Stomach (tissue), 9 donors: ENCODE data around the gene JAG1. TPM values are rescaled to one million over a fixed set of nuclear protein-coding genes. Genes with fewer than 3 reads are reported as not detected.

Experiments
- DNase-seq, 2 donors: peaks; one replicate each; pipeline versions ENCODE4 v3.0.0 to v3.0.0-alpha.2; 2013 to 2019
- H3K27ac ChIP-seq, 5 donors: fragments of 200-600 bp in 4 of 5; sonication (generic) in 4 of 5; one replicate each; pipeline ENCODE4 v1.5.1; 2013 to 2019; ENCODE audit warnings: mild to moderate bottlenecking in 1 of 5, moderate library complexity in 1 of 5
- H3K27me3 ChIP-seq, 3 donors: fragments of 200-600 bp; sonication (generic); one replicate each; pipeline ENCODE4 v1.5.1; 2017 to 2019; ENCODE audit warnings: mixed run types in 1 of 3
- H3K36me3 ChIP-seq, 4 donors: fragments of 200-600 bp; sonication (generic); 1 replicate in 3 of 4; 2 replicates in 1 of 4; pipeline ENCODE4 v1.5.1; 2016 to 2019
- H3K4me1 ChIP-seq, 4 donors: fragments of 200-600 bp; sonication (generic); one replicate each; pipeline ENCODE4 v1.5.1; 2016 to 2019
- H3K4me3 ChIP-seq, 4 donors: fragments of 200-600 bp; sonication (generic) in 3 of 4; one replicate each; pipeline ENCODE4 v1.5.1; 2016 to 2019; ENCODE audit warnings: mild to moderate bottlenecking in 1 of 4
- H3K9me3 ChIP-seq, 4 donors: fragments of 200-600 bp; sonication (generic); one replicate each; pipeline ENCODE4 v1.5.1; 2016 to 2019
- EP300 ChIP-seq: sonication (generic); formaldehyde crosslinking; IDR thresholded peaks from one replicate; pipeline ENCODE4 v1.6.1; 2017; ENCODE audit warnings: antibody characterized with exemption
- POLR2A ChIP-seq, 4 donors: fragments of 450-650 bp; IDR thresholded peaks; one replicate each; pipeline ENCODE4 v1.6.1; 2016; ENCODE audit warnings: antibody characterized with exemption in 4 of 4, control low read depth in 2 of 4, mild to moderate bottlenecking in 1 of 4, moderate library complexity in 1 of 4
- POLR2AphosphoS5 ChIP-seq, 3 donors: sonication (generic); formaldehyde crosslinking; IDR thresholded peaks; one replicate each; pipeline ENCODE4 v1.6.1; 2016; ENCODE audit warnings: antibody characterized with exemption in 3 of 3
- WGBS, 5 donors: extraction: QIAGEN DNeasy Blood & Tissue Kit in 3 of 5; methylation state at CpG; one replicate each; pipeline versions ENCODE4 v1.1.5 to v1.1.7; 2013 to 2018; 5-methylcytosine and 5-hydroxymethylcytosine counted together
- intact Hi-C: fragments of 100-400 bp; cut with DNase I; formaldehyde crosslinking; loops from one replicate; pipeline ENCODE4 v1.15.1; 2023; ENCODE audit warnings: low total_unique reads
- polyA plus RNA-seq, 3 donors: library from polyadenylated mRNA; stranded (reverse); fragments of 200-250 nt; gene quantifications; one replicate each; pipeline ENCODE4 v1.2.3, GENCODE V29; 2013
- total RNA-seq, 5 donors: library from RNA; depleted of rRNA; stranded (reverse); fragments of >200 nt; gene quantifications; one replicate each; pipeline versions ENCODE4 v1.1.0 to v1.2.3, GENCODE V29; 2014 to 2016
- TF ChIP-seq, protein P1 (sequence below), 7 experiments: fragments of 450-650 bp in 4 of 7; fragments of 200-600 bp in 3 of 7; sonication (generic) in 3 of 7; IDR thresholded peaks; one replicate each; pipeline ENCODE4 v1.5.1; 2016 to 2019; ENCODE audit warnings: antibody characterized with exemption in 7 of 7, control low read depth in 2 of 7, mild to moderate bottlenecking in 1 of 7
- donor health status: healthy with polysubstance abuse.
- donor health status: Bipolar disorder and iron deficiency.
- donor health status: healthy.

The JAG1 gene
- total and polyA plus RNA-seq, 8 donors = 5.2 to 133 (median 62.2) TPM

GRCh38 chr20:10626896-10627295 is 46.9 kb downstream of the JAG1 start:
- no peak overlapping the region for H3K4me3 ChIP-seq
- no peaks in the 10 kb centered on the region for H3K9me3 ChIP-seq
- DNase-seq = no peak
- no peaks in the 10 kb centered on the region for H3K27me3 ChIP-seq
- no peak overlapping the region for H3K27ac ChIP-seq
- TF ChIP-seq POLR2A (IDR thresholded peaks at IDR 0.05) (no peak), POLR2AphosphoS5 (IDR thresholded peaks at IDR 0.05) (peak in 1 of 3 donors; percentile 20)
- H3K4me1 ChIP-seq = peaks cover 0 to 5% (median 0%) of the 10 kb centered on the region in 4 donors
- H3K36me3 ChIP-seq = peaks cover 0 to 7% (median 0%) of the 10 kb centered on the region in 4 donors
- WGBS, 5 donors = 69 to 83% (median 79%) methylated on average over 3 of the region's 3 CpGs
- intact Hi-C loops = no loop called here

- WGBS, 5 donors = 88 to 100% (median 98%) methylated on average over 2 of the region's 2 CpGs
- no peak overlapping the region for H3K4me3 ChIP-seq
- DNase-seq = no peak
- no peak overlapping the region for H3K27ac ChIP-seq
- intact Hi-C loops = no loop called here
- H3K36me3 ChIP-seq = peaks cover 0 to 7% (median 0%) of the 10 kb centered on the region in 4 donors
- TF ChIP-seq, protein P1, sequence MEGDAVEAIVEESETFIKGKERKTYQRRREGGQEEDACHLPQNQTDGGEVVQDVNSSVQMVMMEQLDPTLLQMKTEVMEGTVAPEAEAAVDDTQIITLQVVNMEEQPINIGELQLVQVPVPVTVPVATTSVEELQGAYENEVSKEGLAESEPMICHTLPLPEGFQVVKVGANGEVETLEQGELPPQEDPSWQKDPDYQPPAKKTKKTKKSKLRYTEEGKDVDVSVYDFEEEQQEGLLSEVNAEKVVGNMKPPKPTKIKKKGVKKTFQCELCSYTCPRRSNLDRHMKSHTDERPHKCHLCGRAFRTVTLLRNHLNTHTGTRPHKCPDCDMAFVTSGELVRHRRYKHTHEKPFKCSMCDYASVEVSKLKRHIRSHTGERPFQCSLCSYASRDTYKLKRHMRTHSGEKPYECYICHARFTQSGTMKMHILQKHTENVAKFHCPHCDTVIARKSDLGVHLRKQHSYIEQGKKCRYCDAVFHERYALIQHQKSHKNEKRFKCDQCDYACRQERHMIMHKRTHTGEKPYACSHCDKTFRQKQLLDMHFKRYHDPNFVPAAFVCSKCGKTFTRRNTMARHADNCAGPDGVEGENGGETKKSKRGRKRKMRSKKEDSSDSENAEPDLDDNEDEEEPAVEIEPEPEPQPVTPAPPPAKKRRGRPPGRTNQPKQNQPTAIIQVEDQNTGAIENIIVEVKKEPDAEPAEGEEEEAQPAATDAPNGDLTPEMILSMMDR (IDR thresholded peaks at IDR 0.05) = no peak
- TF ChIP-seq POLR2A (IDR thresholded peaks at IDR 0.05) = no peak
- TF ChIP-seq EP300 = no peak
- TF ChIP-seq POLR2AphosphoS5 (IDR thresholded peaks at IDR 0.05) = no peak
- H3K9me3 ChIP-seq = no peaks in the 10 kb centered on the region
- H3K27me3 ChIP-seq = no peaks in the 10 kb centered on the region
- peaks cover 0 to 5% (median 0%) of the 10 kb centered on the region in 4 donors for H3K4me1 ChIP-seq
Observed at GRCh38 chr20:10625641-10626040, 48.2 kb downstream of the JAG1 start.

- H3K9me3 ChIP-seq = no peaks in the 10 kb centered on the region
- peak in 1 of 2 donors; percentile 79 for DNase-seq
- peaks cover 0 to 7% (median 0%) of the 10 kb centered on the region in 4 donors for H3K36me3 ChIP-seq
- 62 to 80% (median 73%) methylated on average over 16 of the region's 16 CpGs for WGBS, 5 donors
- intact Hi-C loops = no loop called here
- H3K27ac ChIP-seq = peak overlapping the region in 4 of 5 donors; percentile 16 to 79 (median 72)
- peaks cover 0 to 5% (median 0%) of the 10 kb centered on the region in 4 donors for H3K4me1 ChIP-seq
- H3K4me3 ChIP-seq = no peak overlapping the region
- H3K27me3 ChIP-seq = no peaks in the 10 kb centered on the region
- TF ChIP-seq EP300 (no peak), POLR2AphosphoS5 (IDR thresholded peaks at IDR 0.05) (no peak), POLR2A (IDR thresholded peaks at IDR 0.05) (no peak)
- TF ChIP-seq, protein P1 (IDR thresholded peaks at IDR 0.05) = no peak
Observed at GRCh38 chr20:10622657-10623418, 51.0 kb downstream of the JAG1 start.

DNA sequence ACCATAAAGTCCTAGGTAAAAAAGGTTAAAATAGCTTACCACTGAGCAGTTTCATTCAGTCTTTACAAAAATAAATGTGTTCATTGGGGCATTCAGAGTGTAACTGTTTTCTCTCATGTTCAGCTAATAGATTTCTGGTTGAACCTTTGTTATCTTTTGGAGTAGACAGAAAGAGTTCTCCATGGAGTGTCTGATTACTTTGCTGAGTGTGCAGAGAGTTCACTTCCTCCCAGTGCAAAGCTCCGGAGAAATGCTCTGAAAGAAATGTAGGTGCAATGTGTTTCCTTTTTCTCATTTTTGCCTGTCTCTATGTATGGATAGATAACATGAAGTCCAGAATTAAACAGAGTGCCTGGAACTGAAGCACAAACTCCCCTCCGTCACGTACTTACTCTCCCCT is 52.6 kb downstream of the JAG1 start:
- no peak for DNase-seq
- Histone ChIP-seq H3K27me3 (no peaks in the 10 kb centered on the region), H3K27ac (no peak overlapping the region), H3K9me3 (no peaks in the 10 kb centered on the region), H3K36me3 (peaks cover 0 to 7% (median 0%) of the 10 kb centered on the region in 4 donors), H3K4me3 (no peak overlapping the region), H3K4me1 (peaks cover 0 to 5% (median 0%) of the 10 kb centered on the region in 4 donors)
- 82 to 93% (median 88%) methylated on average over 3 of the region's 3 CpGs for WGBS, 5 donors
- intact Hi-C loops = no loop called here
- TF ChIP-seq, protein P1 (IDR thresholded peaks at IDR 0.05) = no peak
- TF ChIP-seq EP300 (no peak), POLR2A (IDR thresholded peaks at IDR 0.05) (no peak), POLR2AphosphoS5 (IDR thresholded peaks at IDR 0.05) (no peak)

DNA sequence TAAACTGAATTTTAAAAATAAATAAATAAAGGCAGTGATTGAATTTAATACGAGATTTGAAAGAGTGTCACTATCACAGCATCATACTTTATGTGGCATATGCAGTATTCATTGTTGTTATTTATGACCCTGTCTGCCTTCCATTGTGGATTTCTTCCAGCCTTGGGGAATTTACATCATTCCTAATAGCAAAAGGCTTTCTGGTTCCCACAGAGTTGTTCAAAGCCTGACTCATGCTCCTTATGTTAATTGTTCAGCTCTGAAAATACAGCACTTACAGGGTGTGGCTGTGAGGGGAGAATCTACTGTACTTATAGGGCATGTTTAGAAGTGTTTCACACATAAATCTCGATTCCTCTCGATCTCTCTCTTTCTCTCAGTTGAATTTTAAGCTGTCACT is 54.4 kb downstream of the JAG1 start:
- WGBS, 5 donors = 77 to 87% (median 86%) methylated on average over 3 of the region's 3 CpGs
- Histone ChIP-seq H3K27ac (no peak overlapping the region), H3K4me3 (no peak overlapping the region), H3K9me3 (no peaks in the 10 kb centered on the region), H3K36me3 (peaks cover 0 to 11% (median 0%) of the 10 kb centered on the region in 4 donors), H3K4me1 (peaks cover 0 to 5% (median 0%) of the 10 kb centered on the region in 4 donors), H3K27me3 (no peaks in the 10 kb centered on the region)
- intact Hi-C loops = no loop called here
- peak in 1 of 2 donors; percentile 72 for DNase-seq
- TF ChIP-seq, protein P1 (IDR thresholded peaks at IDR 0.05) = no peak
- TF ChIP-seq EP300 (no peak), POLR2AphosphoS5 (IDR thresholded peaks at IDR 0.05) (no peak), POLR2A (IDR thresholded peaks at IDR 0.05) (no peak)
